ENCODE results near the gene CADM1.

CADM1 gene

GRCh38 chr11:115202900-115203552, 301.2 kb downstream of the CADM1 start:
- Histone ChIP-seq H3K4me1 (ENCODE audit: low read depth, poor library complexity, severe bottlenecking) (peaks cover 48% of the 10 kb centered on the region), H3K4me2 (no peak overlapping the region), H4K20me1 (ENCODE audit: insufficient read depth) (no peaks in the 10 kb centered on the region), H3K9ac (no peak overlapping the region), H3K27ac (no peak overlapping the region), H3K27me3 (ENCODE audit: insufficient read depth, low read depth) (no peaks in the 10 kb centered on the region), H2AFZ (ENCODE audit: low read depth) (no peak overlapping the region), H3K4me3 (IDR thresholded peaks at IDR 0.05; ENCODE audit: insufficient read depth, low read depth, low read length) (no peak overlapping the region), H3K79me2 (ENCODE audit: insufficient read depth, low read depth) (no peaks in the 10 kb centered on the region), H3K36me3 (ENCODE audit: insufficient read depth) (no peaks in the 10 kb centered on the region)
- no peak for TF ChIP-seq CTCF (conservative IDR thresholded peaks at IDR 0.05; ENCODE audit: low read depth, low read length)

- TF ChIP-seq CTCF (conservative IDR thresholded peaks at IDR 0.05; ENCODE audit: low read depth, low read length): no peak
- Histone ChIP-seq H3K27me3 (ENCODE audit: insufficient read depth, low read depth) (no peaks in the 10 kb centered on the region), H3K9ac (no peak overlapping the region), H4K20me1 (ENCODE audit: insufficient read depth) (no peaks in the 10 kb centered on the region), H2AFZ (ENCODE audit: low read depth) (no peak overlapping the region), H3K4me2 (no peak overlapping the region), H3K4me1 (ENCODE audit: low read depth, poor library complexity, severe bottlenecking) (peaks cover 47% of the 10 kb centered on the region), H3K79me2 (ENCODE audit: insufficient read depth, low read depth) (no peaks in the 10 kb centered on the region), H3K36me3 (ENCODE audit: insufficient read depth) (no peaks in the 10 kb centered on the region), H3K4me3 (IDR thresholded peaks at IDR 0.05; ENCODE audit: insufficient read depth, low read depth, low read length) (no peak overlapping the region), H3K27ac (no peak overlapping the region)
These were observed 302.1 kb downstream of the CADM1 start for GRCh38 chr11:115202074-115202473.

- no peak overlapping the region for H3K27ac ChIP-seq
- no peaks in the 10 kb centered on the region for H3K79me2 ChIP-seq (ENCODE audit: insufficient read depth, low read depth)
- peaks cover 45% of the 10 kb centered on the region for H3K4me1 ChIP-seq (ENCODE audit: low read depth, poor library complexity, severe bottlenecking)
- no peaks in the 10 kb centered on the region for H3K36me3 ChIP-seq (ENCODE audit: insufficient read depth)
- no peak for TF ChIP-seq CTCF (conservative IDR thresholded peaks at IDR 0.05; ENCODE audit: low read depth, low read length)
- no peaks in the 10 kb centered on the region for H4K20me1 ChIP-seq (ENCODE audit: insufficient read depth)
- no peak overlapping the region for H3K9ac ChIP-seq
- H3K27me3 ChIP-seq (ENCODE audit: insufficient read depth, low read depth): no peaks in the 10 kb centered on the region
- no peak overlapping the region for H3K4me3 ChIP-seq (IDR thresholded peaks at IDR 0.05; ENCODE audit: insufficient read depth, low read depth, low read length)
- no peak overlapping the region for H3K4me2 ChIP-seq
- no peak overlapping the region for H2AFZ ChIP-seq (ENCODE audit: low read depth)
These were observed 303.0 kb downstream of the CADM1 start for GRCh38 chr11:115201111-115201792.

GRCh38 chr11:115199481-115200069, 304.6 kb downstream of the CADM1 start:
- Histone ChIP-seq H3K4me2 (no peak overlapping the region), H3K27ac (no peak overlapping the region), H4K20me1 (ENCODE audit: insufficient read depth) (no peaks in the 10 kb centered on the region), H3K9ac (no peak overlapping the region), H3K36me3 (ENCODE audit: insufficient read depth) (no peaks in the 10 kb centered on the region), H2AFZ (ENCODE audit: low read depth) (no peak overlapping the region), H3K4me3 (IDR thresholded peaks at IDR 0.05; ENCODE audit: insufficient read depth, low read depth, low read length) (no peak overlapping the region), H3K4me1 (ENCODE audit: low read depth, poor library complexity, severe bottlenecking) (peaks cover 60% of the 10 kb centered on the region), H3K27me3 (ENCODE audit: insufficient read depth, low read depth) (no peaks in the 10 kb centered on the region), H3K79me2 (ENCODE audit: insufficient read depth, low read depth) (no peaks in the 10 kb centered on the region)
- TF ChIP-seq CTCF (conservative IDR thresholded peaks at IDR 0.05; ENCODE audit: low read depth, low read length): no peak
